SIG-M5 treated with dmso at 0.1 percent for 504 hours (cell line): ENCODE measurements around the gene SBF2.

ENCODE experiments used
- DNase-seq: peaks from one replicate; lab custom pipeline; 2025; ENCODE audit not compliant: unreplicated experiment; lab: John Stamatoyannopoulos, UW

The SBF2 gene

DNA sequence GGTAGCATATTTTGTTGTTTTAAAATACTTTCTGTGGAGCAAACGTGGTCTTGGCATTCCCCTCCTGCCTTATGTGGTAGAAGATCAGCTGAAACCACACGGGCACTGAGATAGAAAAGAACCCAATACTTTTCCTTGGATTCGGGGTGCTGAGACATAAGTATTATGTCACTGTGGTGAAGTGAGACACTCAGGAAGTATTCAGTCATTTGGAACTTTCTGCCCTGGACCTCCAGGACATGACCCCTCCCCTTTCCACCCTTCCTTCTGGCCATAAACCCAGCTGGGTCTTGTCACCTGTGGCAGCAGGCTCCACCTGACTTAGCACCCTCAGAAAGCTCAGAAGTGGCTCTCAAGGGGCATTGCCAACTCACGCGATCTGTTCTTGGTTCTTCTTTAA is 506.8 kb downstream of the SBF2 start:
- no peak for DNase-seq

DNA sequence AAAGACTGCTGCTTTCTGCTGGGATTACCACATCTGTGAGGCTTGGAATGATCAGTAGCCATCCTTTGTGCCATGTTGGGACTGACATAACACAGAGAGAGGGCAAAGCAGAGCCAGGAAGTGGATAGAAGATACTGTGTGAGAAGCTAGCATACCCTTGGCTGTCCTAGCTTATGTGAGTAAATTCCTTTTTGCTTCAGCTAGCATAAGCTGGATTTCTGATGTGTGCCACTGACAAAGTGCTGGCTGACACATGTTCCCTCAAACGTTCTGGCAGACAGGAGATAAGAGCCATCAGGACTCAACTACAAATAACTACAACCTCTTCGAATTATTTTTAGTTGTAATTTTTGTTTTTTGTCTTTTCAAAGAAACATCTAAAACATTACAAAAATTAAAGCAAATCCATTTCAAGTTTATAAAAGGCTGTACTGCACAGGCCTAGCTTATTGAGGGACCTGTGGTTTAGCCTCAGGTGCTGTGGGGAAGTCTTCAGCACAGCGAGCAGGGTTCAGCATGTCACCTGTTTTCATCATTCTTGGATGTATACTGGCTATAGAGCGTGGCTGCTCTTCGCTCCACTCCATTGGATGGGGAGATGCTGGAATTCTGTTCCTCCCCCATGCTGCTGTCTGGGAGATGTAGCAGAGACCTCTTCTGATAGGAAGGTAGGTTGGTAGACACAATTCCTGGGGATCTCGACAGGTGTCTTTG is 509.3 kb downstream of the SBF2 start:
- no peak for DNase-seq

DNA sequence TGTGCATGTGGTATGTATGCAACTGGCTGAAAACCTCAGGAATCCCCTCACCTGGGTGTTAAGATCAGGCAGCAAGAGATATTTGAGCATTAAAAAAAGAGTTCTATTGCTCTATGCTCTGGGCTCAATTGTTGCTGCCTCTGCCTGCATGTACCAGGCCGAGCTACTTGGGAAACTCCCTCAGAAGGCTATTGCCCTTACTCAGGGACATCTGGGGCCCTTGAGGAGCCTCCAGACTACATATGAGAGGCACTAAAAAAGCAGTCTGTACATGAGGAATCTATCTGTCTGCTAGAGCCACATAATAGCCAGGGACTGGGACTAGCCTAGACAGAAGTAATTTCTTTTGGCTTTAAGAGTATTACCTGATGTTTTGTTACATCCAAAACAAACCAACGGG is 510.0 kb downstream of the SBF2 start:
- no peak for DNase-seq

DNA sequence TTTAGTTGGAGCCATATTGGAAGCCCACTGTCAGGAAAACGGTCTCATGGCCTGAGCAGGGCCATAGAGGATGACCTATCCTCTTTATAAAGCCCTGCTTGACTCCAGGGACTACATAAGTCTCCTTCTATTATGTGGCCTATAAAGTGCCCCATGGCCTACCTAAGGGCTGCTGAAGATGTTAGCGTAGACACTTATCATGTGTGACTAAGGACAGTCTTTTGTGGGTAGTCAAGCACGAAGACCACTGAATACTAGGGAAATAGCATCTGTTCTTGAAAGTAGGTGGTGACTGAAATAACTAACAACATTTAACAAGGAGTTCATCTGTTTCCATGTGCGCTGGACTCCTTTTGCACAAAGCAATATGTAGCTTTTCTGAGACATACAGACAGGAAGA is 513.1 kb downstream of the SBF2 start:
- no peak for DNase-seq

DNA sequence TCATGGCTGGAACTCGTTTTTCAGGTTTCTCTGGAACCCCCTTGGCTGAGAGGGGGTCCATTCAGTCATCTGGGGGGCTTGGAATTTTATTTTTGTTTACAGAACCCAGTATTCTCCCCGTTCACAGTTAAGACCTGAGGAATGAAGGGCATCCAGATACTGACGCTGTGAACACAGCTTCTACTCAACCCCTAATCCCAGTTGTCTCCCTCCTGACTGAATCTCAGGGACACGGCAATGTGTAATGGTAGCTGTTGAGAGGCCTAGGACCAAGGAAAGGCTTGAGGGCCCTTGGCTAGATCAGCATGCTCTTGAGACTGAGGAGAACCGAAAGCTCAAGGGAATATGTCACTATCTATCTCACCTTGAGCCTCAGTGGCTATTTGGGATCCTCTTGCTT is 516.5 kb downstream of the SBF2 start:
- no peak for DNase-seq

DNA sequence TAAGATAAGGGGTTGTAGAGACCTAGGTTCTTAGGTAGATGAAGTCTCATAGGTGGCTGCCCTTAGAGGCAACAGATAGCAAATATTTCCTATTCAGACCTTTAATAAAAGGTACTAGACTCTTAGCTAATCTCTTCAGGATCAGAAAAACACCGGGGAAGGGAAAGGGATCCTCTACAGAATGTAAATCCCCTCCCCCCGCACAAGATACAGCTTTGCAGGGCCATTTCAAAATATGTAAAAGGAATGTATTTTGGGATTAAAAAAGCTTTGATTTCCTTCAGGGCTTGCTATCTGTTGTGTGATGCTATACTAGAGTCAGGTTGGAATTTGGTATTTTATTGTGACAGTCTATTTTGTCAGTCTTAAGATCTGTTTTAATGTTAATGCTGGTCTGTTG is 517.0 kb downstream of the SBF2 start:
- no peak for DNase-seq

DNA sequence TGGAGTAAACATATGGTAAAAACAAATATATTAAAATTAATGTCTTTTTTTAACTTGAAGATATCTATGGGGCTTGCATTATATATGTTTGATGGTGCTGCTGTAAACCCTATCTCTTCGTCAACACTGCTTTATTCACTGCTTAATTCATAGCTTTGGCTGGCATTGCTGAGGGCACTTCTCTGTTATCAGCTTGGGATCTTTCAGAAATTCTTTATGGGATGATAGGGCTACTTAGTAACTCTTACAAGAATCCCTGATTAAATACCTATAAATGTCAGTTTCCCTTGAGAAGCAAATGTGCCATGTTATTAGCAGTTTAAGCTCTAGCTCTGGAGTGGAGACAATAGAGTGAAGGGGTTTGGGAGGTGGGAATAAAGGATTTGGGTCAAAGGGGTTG is 517.8 kb downstream of the SBF2 start:
- DNase-seq: no peak

DNA sequence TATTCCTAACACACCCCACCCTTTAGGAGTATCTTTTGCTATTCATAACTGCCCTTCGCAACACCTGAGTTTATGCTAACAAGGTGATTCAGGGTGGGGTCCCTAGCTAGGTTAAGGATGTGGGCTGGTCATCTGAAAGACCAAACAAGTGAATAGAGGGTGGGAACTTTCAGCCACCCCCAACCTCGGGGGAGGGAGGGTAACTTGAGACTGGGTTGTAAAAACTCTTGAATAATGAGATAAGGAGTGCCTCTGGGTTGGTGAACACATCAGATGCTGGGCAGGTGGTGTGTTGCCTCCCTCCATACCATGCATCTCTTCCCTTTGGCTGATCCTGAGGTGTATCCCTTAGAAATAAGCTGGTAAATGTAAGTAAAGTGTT is 518.6 kb downstream of the SBF2 start:
- DNase-seq: no peak

DNA sequence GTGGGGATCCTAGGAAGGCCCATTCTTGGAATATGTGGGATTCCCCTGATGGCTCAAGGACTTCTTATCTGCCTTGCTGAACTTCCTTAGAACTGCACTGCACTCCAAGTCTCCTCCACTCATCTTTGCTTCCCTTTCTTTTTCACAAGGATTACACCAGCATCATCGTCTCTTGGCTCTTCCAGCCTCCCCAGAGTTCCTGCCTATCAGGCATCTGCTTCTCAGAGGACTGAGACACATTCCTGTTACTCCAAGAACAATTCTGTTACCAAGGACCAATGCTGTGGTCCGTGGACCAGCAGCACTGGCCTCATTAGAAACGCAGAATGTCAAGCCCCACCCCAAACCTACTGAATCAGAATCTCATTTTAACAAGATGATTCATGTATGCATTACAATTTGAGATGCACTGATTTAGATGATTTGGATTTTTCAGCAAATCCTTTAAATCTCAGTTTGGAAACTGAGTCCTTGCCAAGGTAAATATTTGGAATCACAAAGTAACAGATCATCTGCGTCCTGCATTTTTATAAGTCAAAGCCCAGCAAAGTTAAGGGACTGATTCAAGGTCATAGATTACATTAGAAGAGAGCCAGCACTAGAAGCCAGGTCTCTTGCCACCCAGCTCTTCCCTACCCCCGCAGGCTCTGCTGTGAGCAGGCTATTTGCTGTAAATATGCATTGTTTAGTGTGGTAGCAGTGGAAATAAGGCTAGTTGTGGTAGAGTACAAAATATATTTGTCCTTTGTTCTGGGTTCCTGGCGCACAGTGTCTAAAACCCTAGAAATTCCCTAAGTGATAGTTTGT is 519.2 kb downstream of the SBF2 start:
- no peak for DNase-seq

DNA sequence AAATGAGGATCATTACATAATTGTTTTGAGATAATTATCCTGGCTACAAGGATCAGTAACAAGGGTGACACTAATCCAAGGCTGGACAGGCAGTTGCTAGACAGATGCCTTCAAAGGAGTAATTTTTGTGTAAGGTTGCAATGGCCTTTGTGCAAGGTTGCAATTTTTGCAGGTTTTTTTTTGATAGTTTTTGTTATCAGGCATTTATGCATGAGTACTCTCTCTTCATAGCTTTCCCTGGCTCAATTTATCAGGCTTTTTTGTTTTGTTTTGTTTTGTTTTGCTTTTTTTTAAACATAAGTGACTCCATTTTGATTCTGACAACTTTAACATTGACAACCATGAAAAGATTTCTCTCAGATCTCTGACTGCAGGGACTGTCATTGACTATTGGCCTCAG is 519.9 kb downstream of the SBF2 start:
- DNase-seq: no peak

DNA sequence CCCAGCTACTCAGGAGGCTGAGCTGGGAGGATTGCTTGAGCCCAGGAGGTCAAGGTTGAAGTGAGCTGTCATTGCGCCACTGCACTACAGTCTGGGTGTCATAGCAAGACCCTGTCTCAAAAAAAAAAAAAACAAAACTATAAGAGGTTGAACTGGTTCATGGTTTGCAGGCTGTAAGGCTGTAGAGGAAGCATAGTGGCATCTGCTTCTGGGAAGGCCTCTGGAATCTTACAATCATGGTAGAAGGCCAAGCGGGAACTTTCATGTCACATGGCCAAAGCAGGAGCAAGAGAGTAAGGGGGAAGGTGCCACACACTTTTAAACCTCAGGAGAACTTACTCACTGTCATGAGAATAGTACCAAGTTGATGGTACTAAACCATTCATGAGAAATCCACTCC is 520.5 kb downstream of the SBF2 start:
- DNase-seq: no peak

DNA sequence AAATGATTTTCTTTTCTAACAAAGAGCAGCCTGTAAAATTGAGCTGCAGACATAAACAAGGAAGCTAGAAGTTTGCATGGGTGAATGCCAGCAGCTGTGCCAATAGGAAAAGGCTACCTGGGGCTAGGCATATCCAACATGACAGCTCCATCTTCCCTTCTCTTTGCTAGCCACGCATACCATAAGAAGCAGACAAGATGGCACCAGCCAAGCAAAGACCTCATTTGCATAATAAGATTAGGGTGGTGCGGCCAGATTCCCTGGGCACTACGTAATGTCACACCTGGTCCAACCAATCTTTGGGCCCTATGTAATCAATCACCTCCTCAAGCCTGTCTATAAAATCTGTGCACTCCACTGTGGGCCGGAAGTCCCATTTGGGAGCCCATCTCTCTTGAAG is 521.8 kb downstream of the SBF2 start:
- no peak for DNase-seq

DNA sequence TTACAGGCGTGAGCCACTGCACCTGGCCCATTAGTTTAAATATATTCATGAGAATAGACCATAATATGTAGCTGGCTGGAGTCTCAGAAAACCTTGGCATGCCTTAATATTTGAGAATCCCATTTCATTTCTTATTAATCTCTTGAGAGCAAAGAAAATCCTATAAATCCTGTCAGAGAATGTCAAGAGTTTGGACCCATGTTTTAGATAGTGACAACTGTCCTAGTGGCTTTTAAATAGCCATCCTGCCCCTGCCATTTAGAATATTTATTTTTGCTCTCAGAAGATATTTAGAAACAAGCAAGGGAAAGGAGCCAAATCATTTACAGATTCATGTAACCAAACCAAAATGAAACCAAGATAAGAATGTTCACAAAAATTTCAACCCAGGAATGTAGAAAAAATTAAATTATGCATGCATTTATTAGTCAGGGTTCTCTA is 522.9 kb downstream of the SBF2 start:
- no peak for DNase-seq

DNA sequence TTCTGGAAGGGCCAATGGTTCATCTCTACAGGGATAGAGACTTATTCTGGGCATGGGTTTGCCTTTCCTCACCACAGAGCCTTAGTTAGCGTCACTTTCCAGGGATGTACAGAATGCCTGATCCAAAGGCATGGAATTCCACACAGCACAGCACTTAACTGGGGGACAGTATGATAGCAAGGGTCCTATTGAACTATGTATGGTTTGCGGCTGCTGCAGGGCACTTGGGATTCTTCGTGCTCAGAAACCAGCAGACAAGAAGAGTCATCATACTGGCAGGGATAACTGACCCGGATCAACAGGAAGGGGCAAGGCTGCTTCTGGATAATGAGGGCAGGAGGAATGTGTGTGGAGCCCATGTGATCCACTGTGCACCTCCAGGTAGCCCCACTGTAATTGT is 524.4 kb downstream of the SBF2 start:
- no peak for DNase-seq

DNA sequence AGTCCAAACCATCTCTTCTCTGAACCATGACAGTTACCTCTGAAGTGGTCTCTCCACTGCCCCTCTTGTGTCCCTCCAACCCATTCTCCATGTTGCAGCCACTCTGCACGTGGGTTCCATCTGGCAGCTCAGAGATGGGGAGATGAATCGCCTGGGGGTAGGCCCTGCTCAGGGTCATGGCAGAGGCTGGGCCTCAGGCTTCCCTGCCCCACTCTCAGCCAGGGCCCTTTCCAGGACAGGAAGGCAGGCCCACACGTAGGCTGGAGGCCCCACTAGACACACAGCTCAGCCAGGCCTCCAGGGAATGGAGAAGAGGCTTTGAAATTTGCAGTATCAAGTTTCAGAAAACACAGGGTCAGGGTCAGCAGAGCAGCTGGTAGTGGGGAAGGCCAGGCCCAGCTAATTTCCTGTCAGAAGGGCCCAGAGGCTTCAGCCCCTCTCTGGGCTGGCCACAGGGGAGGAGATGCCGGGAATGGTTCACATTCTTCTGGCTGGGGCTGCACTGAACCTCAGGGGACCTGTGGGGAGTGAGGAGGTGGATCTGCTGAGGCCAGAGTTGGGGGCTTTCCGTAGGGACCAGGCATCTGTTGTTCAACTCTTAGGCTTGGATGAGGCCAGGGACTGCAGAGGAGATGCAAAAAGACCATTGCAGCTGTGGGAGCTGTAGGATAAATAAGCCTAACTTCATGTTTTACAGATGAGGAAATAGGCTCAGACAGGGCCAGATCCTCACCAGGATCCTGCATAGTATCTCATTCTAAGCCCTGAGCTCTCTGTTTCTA is 528.5 kb downstream of the SBF2 start:
- DNase-seq: no peak

DNA sequence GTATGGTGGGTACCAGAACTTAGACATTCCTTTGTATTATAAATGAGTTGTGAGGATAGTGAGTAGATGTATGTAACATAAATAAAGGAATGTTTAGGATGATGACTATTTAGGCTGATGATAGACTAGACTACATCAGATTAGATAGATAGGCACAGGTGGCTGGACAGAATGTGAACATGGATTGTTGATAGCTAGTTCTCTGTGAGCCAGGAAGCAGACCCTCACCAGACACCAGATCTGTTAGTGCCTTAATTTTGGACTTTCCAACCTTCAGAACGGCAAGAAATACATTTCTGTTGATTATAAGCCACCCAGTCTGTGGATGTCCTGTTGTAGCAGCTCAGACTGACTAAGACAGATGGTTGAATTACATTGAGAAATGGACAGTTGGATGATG is 530.7 kb downstream of the SBF2 start:
- DNase-seq: no peak

DNA sequence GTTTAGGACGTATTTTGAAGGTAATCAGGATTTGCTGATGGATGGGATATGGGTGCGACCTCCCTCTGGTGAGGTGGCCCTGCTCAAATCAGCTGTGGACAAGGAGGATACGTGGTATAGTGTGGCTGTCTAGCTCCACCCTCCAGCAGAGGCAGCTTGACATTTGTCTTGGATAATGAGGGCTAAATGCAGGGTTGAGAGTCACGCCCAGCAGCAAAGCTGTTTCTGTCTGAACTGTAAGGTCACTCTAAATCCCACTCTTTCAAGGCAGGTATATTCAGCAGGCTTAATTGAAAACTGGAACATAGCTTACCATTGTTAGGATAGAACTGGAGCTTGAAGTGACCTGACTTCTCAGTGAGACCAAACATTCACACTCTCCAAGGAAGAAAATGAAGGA is 531.5 kb downstream of the SBF2 start:
- no peak for DNase-seq

DNA sequence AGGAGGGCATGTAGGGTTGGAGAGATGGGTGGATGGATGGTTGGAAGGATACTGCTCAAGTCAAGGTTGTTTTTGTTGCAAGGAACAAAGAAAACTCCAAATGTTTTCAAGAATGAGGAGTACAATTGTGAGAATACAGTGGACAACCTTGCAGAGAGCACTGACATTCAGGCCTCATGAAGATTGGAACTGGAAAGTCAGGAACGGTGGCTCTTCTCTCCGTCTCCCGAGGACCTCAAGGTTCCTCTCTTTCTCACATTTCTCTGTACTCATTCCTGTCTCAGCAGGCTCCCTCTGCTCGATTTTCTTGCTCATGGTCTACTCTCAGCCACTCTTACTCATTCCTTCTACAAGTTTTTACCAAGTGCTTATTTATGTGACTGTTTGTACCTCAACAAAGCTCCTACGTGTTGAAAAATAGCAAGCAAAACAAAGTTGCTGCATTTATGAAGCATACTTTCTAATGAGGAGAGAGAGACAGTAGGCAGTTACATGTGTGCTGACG is 532.5 kb downstream of the SBF2 start:
- no peak for DNase-seq

DNA sequence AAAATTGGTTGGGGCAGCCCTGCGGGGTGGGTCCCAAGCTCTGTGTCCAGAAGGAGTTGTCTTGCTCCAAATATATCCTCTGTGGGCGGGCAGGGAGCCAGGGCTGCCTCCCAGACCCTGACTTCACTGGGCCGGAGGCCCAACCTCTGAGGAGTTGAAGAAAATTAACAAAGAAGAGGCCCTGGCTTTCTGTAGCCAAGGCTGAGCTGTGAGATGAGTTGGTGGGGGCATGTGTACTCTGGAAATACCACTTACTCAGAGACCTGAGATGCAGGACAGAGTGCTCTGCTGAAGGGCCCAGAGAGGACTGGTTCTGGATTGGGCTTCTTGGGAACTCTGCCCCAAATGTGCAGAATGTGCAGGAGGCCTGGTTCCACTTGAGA is 533.8 kb downstream of the SBF2 start:
- DNase-seq: no peak

DNA sequence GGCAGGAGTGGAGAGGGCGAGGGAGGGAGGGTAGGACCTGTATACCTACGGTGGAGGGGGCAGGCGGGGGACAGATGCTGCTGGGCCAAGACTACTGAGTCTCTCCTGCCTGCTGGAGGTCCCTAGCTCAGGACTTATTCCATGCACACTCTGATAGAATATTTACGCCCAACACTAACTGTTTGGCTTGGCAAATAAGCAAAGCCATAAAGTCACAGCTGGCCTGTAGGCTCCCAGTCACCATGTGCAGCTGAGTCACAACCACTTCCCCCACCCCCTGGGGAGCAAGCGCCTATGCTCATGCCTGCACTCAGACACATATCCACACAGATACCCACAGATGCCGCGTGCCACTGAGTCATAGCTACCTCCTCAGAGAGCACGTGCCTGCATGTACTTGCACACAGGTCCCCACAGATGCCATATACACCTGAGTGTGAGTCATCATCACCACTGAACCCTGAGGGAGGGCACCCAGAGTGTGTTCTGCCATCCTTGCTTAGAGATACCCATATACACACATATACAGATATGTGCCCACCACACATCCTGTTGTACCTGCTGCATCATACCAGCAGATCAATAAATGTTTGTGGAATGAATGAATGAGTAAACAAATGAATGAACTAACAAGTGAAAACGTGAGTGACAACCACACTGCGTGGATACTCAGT is 534.4 kb downstream of the SBF2 start:
- DNase-seq: peak; percentile 95
